T-helper 17 cell (primary cell): Measurements from ENCODE around the gene MYH7B. TPM values are rescaled to one million over a fixed set of nuclear protein-coding genes. Genes with fewer than 3 reads are reported as not detected.

Source experiments
- ATAC-seq: fragments of 150-1000 bp; cut with Tn5 transposase; 2 replicates; pipeline ENCODE4 v1.10.0; 2021; ENCODE audit warnings: mild to moderate bottlenecking, moderate library complexity
- DNase-seq, 3 donors: peaks; one replicate each; pipeline versions ENCODE4 v3.0.0 to v3.0.0-alpha.2; 2020 to 2021
- H3K9me3 ChIP-seq: one replicate; pipeline ENCODE4 v1.7.0; 2013; ENCODE audit warnings: low read length, mild to moderate bottlenecking; ENCODE audit not compliant: control insufficient read depth, poor library complexity, severe bottlenecking
- H3K27ac Mint-ChIP-seq: one replicate; pipeline ENCODE4 v1.8.0; 2022; ENCODE audit warnings: mild to moderate bottlenecking, moderate library complexity, mixed read lengths
- H3K27me3 Mint-ChIP-seq: one replicate; pipeline ENCODE4 v1.8.0; 2022; ENCODE audit warnings: mixed read lengths
- H3K36me3 Mint-ChIP-seq: one replicate; pipeline ENCODE4 v1.8.0; 2022; ENCODE audit warnings: low read depth, mixed read lengths
- H3K4me1 Mint-ChIP-seq: one replicate; pipeline ENCODE4 v1.8.0; 2022; ENCODE audit warnings: mild to moderate bottlenecking, mixed read lengths
- H3K4me3 Mint-ChIP-seq: one replicate; pipeline ENCODE4 v1.8.0; 2022; ENCODE audit warnings: mild to moderate bottlenecking, moderate library complexity, mixed read lengths
- total RNA-seq, 4 donors: library from RNA in 2 of 4; stranded (reverse) in 2 of 4; gene quantifications; one replicate each; pipeline ENCODE4 v1.2.3 and lab custom pipeline; 2022 to 2026

MYH7B gene
- total RNA-seq (under 1 TPM; 0.50 to 0.70 TPM), total RNA-seq (lab: John Stamatoyannopoulos, UW) (0.53 to 0.93 reads per million in 2 donors)

GRCh38 chr20:34955231-34956040 is at the start of gene MYH7B, which contains the start of gene GSS:
Gene MYH7B (plus strand): TSS chr20:34955868. CDS start chr20:34978006, 22,138 bp downstream.
Gene GSS (minus strand): TSS chr20:34955806. CDS start chr20:34951852, 3,954 bp downstream.
- peak within 1 kb of the TSS; percentile 94 for H3K27ac Mint-ChIP-seq
- ATAC-seq (peak; percentile 95), DNase-seq (peak; percentile 94 to 98 (median 95))
- no peaks in the 10 kb centered on the region for H3K27me3 Mint-ChIP-seq
- H3K9me3 ChIP-seq, result no peaks in the 10 kb centered on the region
- H3K4me1 Mint-ChIP-seq, result peaks cover 24% of the 10 kb centered on the region
- peaks cover 2% of the 10 kb centered on the region for H3K36me3 Mint-ChIP-seq
- H3K4me3 Mint-ChIP-seq, result peak within 1 kb of the TSS; percentile 99

- Mint-ChIP-seq H3K27me3 (no peaks in the 10 kb centered on the region), H3K27ac (no peak overlapping the region), H3K4me1 (peaks cover 9% of the 10 kb centered on the region), H3K36me3 (peaks cover 3% of the 10 kb centered on the region), H3K4me3 (no peak overlapping the region)
- H3K9me3 ChIP-seq, result no peaks in the 10 kb centered on the region
- ATAC-seq (no peak), DNase-seq (no peak)
These were observed 47.8 kb upstream of the MYH7B start for GRCh38 chr20:34907616-34908469.

DNA sequence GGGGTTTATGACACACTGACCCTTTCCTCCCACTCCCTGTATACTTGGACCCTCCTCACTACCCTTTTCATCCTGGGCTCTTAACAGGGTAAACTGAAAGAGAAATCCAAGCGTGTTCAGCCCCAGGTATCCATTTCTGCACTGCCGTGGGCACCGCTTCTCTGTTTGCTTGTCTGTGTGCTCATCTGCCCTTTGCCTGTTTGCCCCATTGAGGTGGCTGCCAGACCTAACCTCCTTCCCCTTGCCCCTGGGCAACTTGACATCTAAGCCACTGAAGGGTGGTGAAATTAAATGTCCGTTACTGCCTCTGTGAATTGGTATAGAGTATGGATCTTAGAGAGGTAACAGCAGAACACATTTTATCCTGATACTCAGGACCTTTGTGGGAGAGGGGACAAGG is 40.5 kb upstream of the MYH7B start:
- DNase-seq (no peak), ATAC-seq (no peak)
- H3K4me3 Mint-ChIP-seq, result no peak overlapping the region
- peaks cover 30% of the 10 kb centered on the region for H3K4me1 Mint-ChIP-seq
- peaks cover 2% of the 10 kb centered on the region for H3K36me3 Mint-ChIP-seq
- peak overlapping the region; percentile 8 for H3K27ac Mint-ChIP-seq
- H3K27me3 Mint-ChIP-seq, result no peaks in the 10 kb centered on the region
- H3K9me3 ChIP-seq, result no peaks in the 10 kb centered on the region

GRCh38 chr20:34915749-34916455 is 39.8 kb upstream of the MYH7B start:
- no peaks in the 10 kb centered on the region for H3K27me3 Mint-ChIP-seq
- H3K4me3 Mint-ChIP-seq, result no peak overlapping the region
- peak overlapping the region; percentile 8 for H3K27ac Mint-ChIP-seq
- peaks cover 2% of the 10 kb centered on the region for H3K36me3 Mint-ChIP-seq
- DNase-seq (no peak), ATAC-seq (no peak)
- H3K9me3 ChIP-seq, result no peaks in the 10 kb centered on the region
- H3K4me1 Mint-ChIP-seq, result peaks cover 30% of the 10 kb centered on the region

GRCh38 chr20:34916774-34917354 is 38.8 kb upstream of the MYH7B start:
- Mint-ChIP-seq H3K4me3 (no peak overlapping the region), H3K27me3 (no peaks in the 10 kb centered on the region), H3K36me3 (peaks cover 2% of the 10 kb centered on the region), H3K27ac (no peak overlapping the region), H3K4me1 (peaks cover 30% of the 10 kb centered on the region)
- no peaks in the 10 kb centered on the region for H3K9me3 ChIP-seq
- ATAC-seq, result no peak
- no peak for DNase-seq

GRCh38 chr20:34920055-34920454 is 35.6 kb upstream of the MYH7B start:
- no peaks in the 10 kb centered on the region for H3K9me3 ChIP-seq
- DNase-seq (no peak), ATAC-seq (no peak)
- Mint-ChIP-seq H3K4me3 (no peak overlapping the region), H3K4me1 (peaks cover 26% of the 10 kb centered on the region), H3K27ac (no peak overlapping the region), H3K36me3 (no peaks in the 10 kb centered on the region), H3K27me3 (no peaks in the 10 kb centered on the region)

- no peak overlapping the region for H3K4me3 Mint-ChIP-seq
- no peaks in the 10 kb centered on the region for H3K27me3 Mint-ChIP-seq
- no peaks in the 10 kb centered on the region for H3K36me3 Mint-ChIP-seq
- ATAC-seq (no peak), DNase-seq (no peak)
- H3K4me1 Mint-ChIP-seq, result peaks cover 25% of the 10 kb centered on the region
- H3K27ac Mint-ChIP-seq, result no peak overlapping the region
- no peaks in the 10 kb centered on the region for H3K9me3 ChIP-seq
These were observed 34.2 kb upstream of the MYH7B start for GRCh38 chr20:34921436-34921835.

DNA sequence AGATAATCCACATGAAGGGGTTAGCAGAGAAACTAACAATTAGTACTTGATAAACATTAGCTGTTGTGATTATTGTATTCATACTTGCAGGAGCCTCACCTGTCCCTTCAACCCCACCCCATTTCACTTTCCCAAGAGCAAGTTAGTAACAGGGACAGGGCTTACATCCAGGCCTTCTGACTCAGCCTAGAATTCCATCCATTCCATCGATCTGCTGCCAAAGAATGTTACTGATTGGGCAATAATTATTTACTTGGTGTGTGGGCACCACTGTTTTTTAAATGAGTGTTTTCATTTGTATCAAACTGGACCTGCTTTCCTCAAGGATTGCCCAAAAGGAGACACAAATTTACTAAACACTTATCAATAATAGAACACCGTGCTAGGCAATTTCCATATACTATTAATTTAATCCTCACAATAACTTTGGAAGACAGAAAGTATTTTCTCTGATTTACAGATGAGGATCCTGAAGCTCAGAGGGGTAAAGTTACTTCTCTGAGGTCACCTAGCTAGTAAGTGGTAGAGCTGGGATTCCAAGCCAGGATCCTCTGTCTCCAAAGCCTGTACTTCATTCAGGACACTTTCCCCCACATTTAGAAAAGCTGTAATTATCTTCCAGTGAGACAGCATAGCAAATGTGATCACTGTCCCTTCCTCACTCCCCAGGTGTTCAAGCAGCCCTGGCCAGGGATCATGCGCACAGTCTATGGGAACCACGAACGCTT is 32.9 kb upstream of the MYH7B start:
- Mint-ChIP-seq H3K4me3 (no peak overlapping the region), H3K27ac (no peak overlapping the region), H3K36me3 (no peaks in the 10 kb centered on the region), H3K27me3 (no peaks in the 10 kb centered on the region), H3K4me1 (peaks cover 18% of the 10 kb centered on the region)
- H3K9me3 ChIP-seq, result no peaks in the 10 kb centered on the region
- DNase-seq, result no peak
- no peak for ATAC-seq

DNA sequence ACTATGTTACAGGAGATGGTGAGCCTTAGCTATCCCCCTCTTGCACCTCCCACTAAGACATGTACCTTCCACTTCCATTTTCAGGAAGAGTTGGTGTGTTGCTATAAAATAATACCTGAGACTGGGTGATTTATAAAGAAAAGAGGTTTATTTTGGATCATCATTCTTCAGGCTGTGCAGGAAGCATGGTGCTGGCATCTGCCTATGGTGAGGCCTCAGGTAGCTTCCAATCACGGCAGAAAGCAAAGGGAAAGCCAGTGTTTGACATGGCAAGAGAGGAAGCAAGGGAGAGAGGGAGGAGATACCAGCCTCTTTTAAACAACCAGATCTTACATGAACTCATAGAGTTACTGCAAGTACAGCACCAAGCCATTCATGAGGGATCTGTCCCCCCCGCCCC is 32.3 kb upstream of the MYH7B start:
- ATAC-seq, result no peak
- Mint-ChIP-seq H3K27ac (no peak overlapping the region), H3K4me1 (peaks cover 13% of the 10 kb centered on the region), H3K36me3 (no peaks in the 10 kb centered on the region), H3K27me3 (no peaks in the 10 kb centered on the region), H3K4me3 (no peak overlapping the region)
- H3K9me3 ChIP-seq, result no peaks in the 10 kb centered on the region
- DNase-seq, result no peak

DNA sequence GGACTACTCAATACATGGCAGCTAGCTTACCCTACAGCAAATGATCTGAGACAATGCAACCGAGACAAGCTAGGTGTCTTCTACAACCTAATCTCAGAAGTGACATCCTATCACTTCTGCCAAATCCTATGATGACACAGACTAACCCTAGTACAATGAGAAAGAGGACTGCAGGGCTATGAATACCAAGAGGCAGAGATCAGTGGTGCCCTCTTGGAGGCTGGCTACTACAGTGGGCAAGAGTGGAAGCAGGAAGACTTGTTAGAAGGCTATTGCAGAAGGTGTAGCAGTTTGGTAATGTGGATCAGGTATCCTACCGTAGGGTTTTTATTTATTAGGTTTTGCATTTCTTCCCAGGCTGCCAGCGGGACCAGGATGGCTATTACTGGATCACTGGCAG is 30.3 kb upstream of the MYH7B start:
- ATAC-seq (no peak), DNase-seq (no peak)
- Mint-ChIP-seq H3K27ac (peak overlapping the region; percentile 34), H3K4me3 (no peak overlapping the region), H3K36me3 (peaks cover 2% of the 10 kb centered on the region), H3K27me3 (no peaks in the 10 kb centered on the region), H3K4me1 (peaks cover 11% of the 10 kb centered on the region)
- no peaks in the 10 kb centered on the region for H3K9me3 ChIP-seq

DNA sequence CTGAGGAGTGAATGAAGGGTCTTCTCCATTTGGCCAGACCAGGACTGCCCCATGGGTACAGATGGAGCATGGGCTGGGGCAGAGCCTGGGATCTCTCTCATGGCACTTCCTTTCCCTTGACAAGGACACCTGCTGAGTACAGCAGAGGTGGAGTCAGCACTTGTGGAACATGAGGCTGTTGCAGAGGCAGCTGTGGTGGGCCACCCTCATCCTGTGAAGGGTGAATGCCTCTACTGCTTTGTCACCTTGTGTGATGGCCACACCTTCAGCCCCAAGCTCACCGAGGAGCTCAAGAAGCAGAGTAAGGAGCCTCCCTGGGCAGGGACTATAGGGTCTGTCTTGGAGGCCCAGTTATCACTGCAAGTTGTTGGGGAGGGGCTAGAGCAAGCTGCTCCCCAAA is 29.7 kb upstream of the MYH7B start:
- H3K4me3 Mint-ChIP-seq, result no peak overlapping the region
- peak overlapping the region; percentile 34 for H3K27ac Mint-ChIP-seq
- peaks cover 16% of the 10 kb centered on the region for H3K4me1 Mint-ChIP-seq
- peaks cover 7% of the 10 kb centered on the region for H3K36me3 Mint-ChIP-seq
- no peaks in the 10 kb centered on the region for H3K27me3 Mint-ChIP-seq
- ATAC-seq (no peak), DNase-seq (no peak)
- no peaks in the 10 kb centered on the region for H3K9me3 ChIP-seq

DNA sequence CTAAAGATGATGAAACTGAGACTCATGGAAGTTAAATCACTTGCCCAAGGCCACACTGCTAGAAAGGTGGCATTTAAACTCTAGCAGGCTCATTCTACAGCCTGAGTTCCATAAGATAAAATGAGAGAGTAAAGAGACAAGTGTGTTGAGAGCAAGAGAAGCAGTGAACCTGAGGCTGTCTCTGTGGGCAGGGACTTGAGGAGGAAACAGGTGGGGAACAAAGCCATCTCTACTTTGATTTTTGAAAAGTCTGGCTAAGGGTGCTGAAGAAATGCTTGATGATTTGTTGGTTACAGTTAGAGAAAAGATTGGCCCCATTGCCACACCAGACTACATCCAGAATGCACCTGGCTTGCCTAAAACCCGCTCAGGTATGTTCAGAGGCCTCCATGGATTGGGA is 29.1 kb upstream of the MYH7B start:
- Mint-ChIP-seq H3K4me3 (no peak overlapping the region), H3K27me3 (no peaks in the 10 kb centered on the region), H3K4me1 (peaks cover 16% of the 10 kb centered on the region), H3K36me3 (peaks cover 7% of the 10 kb centered on the region), H3K27ac (peak overlapping the region; percentile 34)
- no peak for ATAC-seq
- no peak for DNase-seq
- H3K9me3 ChIP-seq, result no peaks in the 10 kb centered on the region
